ENCODE data around the gene ABHD12.

ABHD12 gene

GRCh38 chr20:25293507-25293906 lies 97.1 kb downstream of the ABHD12 start:
- TF ChIP-seq JUND (IDR thresholded peaks at IDR 0.05; ENCODE audit: low read depth) = no peak
- in situ Hi-C loops (cut with HindIII; ENCODE audit: low pct_unique_long_range_greater_than_20kb, low sequenced_read_pairs) = no loop called here
- no peak for DNase-seq (ENCODE audit: low read depth in 1 of 2, low spot score in 1 of 2)

GRCh38 chr20:25292176-25292891 lies 98.3 kb downstream of the ABHD12 start:
- TF ChIP-seq JUND (IDR thresholded peaks at IDR 0.05; ENCODE audit: low read depth) = no peak
- in situ Hi-C loops (cut with HindIII; ENCODE audit: low pct_unique_long_range_greater_than_20kb, low sequenced_read_pairs) = no loop called here
- DNase-seq (ENCODE audit: low read depth in 1 of 2, low spot score in 1 of 2) = no peak

DNA sequence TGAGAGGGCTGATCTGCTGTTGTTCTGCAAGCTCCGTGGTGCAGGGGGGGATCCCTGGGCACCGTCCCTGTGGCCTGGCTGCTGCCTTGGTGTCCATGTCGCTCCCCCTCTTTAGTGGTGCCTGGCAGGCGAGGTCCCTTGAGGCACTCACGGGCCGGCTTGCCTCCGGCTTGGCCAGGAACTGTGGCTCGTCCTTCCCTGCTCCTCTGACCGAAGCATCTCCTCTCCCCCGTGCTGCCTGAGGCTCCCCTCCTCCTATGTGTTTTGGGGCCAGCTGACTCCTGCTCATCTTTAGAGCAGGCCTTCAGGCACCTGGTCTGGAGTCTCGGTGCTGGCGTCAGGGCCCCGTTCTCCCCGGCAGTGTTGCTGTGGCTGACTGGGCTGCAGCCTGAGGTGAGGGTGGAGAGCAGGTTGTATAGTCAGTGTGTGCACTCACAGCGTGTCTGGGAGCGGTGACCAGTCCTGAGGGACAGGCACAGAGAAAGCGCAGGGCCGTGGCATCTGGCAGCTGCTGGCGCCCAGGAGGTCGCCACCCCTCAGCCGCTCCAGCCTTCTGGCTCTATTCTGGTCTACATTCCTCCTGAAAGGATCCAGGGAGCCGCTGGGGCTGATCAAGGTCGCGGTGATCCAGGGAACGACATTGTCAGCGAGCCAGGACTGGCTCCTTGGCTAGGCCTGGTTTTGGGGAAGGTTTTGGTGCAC lies 99.1 kb downstream of the ABHD12 start:
- in situ Hi-C loops (cut with HindIII; ENCODE audit: low pct_unique_long_range_greater_than_20kb, low sequenced_read_pairs) = no loop called here
- no peak for TF ChIP-seq JUND (IDR thresholded peaks at IDR 0.05; ENCODE audit: low read depth)
- no peak for DNase-seq (ENCODE audit: low read depth in 1 of 2, low spot score in 1 of 2)

GRCh38 chr20:25290646-25291431 lies 99.8 kb downstream of the ABHD12 start:
- in situ Hi-C loops (cut with HindIII; ENCODE audit: low pct_unique_long_range_greater_than_20kb, low sequenced_read_pairs) = no loop called here
- no peak for TF ChIP-seq JUND (IDR thresholded peaks at IDR 0.05; ENCODE audit: low read depth)
- no peak for DNase-seq (ENCODE audit: low read depth in 1 of 2, low spot score in 1 of 2)

DNA sequence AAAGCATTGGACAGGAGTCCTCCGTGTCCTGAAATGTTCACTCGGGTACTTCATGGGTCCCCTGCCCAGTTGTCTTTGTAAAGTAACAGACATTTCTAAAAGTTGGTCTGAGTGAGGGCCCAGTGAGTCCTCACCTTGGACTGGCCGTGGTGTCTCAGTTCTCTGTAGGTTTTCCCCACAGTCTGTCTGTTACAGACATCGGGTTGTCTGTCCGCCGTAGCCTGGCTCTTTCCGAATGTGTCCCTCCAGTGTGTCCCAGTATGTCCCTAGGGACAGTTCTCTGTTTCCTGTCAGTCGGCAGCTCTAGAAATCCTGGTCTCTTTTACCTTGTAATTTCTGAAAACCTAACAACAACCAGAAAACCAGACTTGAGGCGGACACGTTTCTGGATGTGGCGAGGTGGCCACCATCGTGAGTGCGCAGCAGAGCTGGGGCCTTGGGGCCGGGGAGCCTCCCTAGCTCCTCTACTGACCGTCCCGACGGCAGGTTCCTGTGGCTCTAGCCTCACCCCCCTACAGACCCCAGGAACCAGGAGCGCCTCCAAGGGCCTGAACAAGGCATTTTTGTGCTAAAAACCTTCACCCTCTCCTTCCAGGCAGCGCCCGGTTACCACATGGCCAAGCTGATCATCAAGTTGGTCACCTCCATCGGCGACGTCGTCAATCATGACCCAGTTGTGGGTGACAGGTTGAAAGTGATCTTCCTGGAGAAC lies 100.6 kb downstream of the ABHD12 start:
- in situ Hi-C loops (cut with HindIII; ENCODE audit: low pct_unique_long_range_greater_than_20kb, low sequenced_read_pairs) = no loop called here
- TF ChIP-seq JUND (IDR thresholded peaks at IDR 0.05; ENCODE audit: low read depth) = no peak
- DNase-seq (ENCODE audit: low read depth in 1 of 2, low spot score in 1 of 2) = no peak

GRCh38 chr20:25288291-25289181 lies 102.1 kb downstream of the ABHD12 start:
- DNase-seq (ENCODE audit: low read depth in 1 of 2, low spot score in 1 of 2) = no peak
- in situ Hi-C loops (cut with HindIII; ENCODE audit: low pct_unique_long_range_greater_than_20kb, low sequenced_read_pairs) = no loop called here
- no peak for TF ChIP-seq JUND (IDR thresholded peaks at IDR 0.05; ENCODE audit: low read depth)

DNA sequence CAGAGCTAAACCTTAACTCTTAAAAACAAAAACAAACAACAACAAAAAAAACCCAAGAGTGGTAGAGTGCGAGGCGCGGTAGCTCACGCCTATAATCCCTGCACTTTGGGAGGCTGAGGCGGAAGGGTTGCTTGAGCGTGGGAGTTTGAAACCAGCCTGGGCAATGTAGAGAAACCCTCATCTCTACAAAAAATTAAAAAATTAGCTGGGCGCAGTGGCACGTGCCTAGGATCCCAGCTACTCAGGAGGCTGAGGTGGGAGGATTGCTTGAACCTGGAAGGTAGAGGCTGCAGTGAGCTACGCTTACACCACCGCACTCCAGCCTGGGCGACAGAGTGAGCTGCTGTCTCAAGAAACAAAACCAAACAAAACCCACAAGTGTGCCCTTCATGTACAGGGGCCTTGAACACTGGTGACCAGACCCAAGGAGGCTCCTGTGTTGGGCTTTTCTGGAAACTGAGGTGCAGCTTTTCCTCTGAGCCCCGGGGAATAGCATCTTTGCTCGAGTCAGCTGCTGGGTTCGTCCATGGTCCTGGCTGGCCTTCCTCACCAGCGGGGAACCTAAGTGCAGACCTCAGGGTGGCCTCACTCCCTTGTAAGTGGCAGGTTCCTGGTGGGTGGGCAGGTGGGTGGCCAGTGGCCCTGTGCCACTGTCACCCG lies 102.9 kb downstream of the ABHD12 start:
- no peak for TF ChIP-seq JUND (IDR thresholded peaks at IDR 0.05; ENCODE audit: low read depth)
- in situ Hi-C loops (cut with HindIII; ENCODE audit: low pct_unique_long_range_greater_than_20kb, low sequenced_read_pairs) = no loop called here
- no peak for DNase-seq (ENCODE audit: low read depth in 1 of 2, low spot score in 1 of 2)

DNA sequence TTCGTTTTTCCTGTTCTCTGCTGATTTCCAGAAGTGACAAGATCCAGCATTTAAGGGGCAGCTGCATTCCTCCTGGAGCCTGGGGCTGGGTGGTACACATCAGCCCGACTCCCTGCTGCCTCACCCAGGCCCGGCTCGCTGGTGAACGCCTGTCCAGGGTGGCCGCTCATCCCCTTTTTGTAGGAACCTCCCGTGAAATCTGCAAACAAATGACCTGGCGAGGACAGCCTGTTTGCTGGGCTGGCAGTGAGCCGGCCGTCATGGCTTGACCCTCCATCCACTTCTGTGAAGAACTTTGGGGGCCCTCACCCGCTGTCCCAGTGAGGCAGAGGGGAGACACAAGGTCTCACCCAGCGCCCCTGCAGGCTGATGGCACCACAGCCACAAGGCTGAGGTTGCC lies 103.7 kb downstream of the ABHD12 start:
- no peak for DNase-seq (ENCODE audit: low read depth in 1 of 2, low spot score in 1 of 2)
- no peak for TF ChIP-seq JUND (IDR thresholded peaks at IDR 0.05; ENCODE audit: low read depth)
- in situ Hi-C loops (cut with HindIII; ENCODE audit: low pct_unique_long_range_greater_than_20kb, low sequenced_read_pairs) = no loop called here

DNA sequence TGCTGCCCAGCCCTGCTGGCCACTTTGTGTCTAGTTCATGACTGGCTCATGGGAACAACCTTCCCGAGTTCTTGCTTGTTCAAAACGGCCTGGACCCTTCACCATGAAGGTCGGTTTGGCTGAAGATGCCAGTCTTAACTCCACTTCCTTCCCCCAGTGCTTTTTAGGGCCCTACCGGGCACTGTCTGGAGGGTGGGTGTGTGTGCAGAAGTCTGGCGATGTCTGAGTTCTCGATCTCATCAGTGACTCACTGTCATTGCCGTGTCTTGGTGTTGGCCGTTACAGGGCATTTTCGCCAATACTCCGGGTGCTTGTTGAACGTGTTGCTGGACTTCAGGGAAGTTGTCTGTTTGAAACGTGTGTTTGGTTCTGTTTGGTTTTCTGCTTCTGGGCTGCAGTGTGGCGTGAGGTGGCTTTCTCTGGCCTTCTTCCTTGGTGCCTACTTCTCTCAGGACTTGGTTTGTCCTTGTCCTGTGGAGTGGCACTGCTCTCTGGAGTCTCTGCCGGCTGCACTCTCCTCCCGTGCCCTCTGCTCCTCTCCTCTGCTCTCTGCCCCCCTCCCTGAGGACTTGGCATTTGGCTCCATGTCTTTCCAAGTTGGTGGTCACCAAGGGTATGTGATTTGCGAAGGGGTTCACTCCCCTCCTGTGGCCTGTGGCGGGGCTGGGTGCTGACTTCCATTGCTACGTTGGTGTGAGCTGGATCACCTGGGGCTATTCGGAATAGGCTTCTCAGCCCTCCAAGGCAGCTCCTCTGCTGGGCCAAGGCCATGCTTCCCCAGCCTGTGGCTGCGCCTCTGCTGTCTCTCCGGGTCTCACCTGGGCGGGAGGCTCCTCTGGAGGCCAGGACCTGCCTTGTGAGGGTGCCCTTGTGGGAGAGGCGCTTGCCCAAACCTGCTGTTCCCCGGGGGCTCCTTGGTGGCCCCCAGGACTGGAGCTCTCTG lies 104.5 kb downstream of the ABHD12 start:
- in situ Hi-C loops (cut with HindIII; ENCODE audit: low pct_unique_long_range_greater_than_20kb, low sequenced_read_pairs) = no loop called here
- DNase-seq (ENCODE audit: low read depth in 1 of 2, low spot score in 1 of 2) = no peak
- TF ChIP-seq JUND (IDR thresholded peaks at IDR 0.05; ENCODE audit: low read depth) = no peak

GRCh38 chr20:25285091-25285647 lies 105.5 kb downstream of the ABHD12 start:
- no peak for DNase-seq (ENCODE audit: low read depth in 1 of 2, low spot score in 1 of 2)
- TF ChIP-seq JUND (IDR thresholded peaks at IDR 0.05; ENCODE audit: low read depth) = no peak
- in situ Hi-C loops (cut with HindIII; ENCODE audit: low pct_unique_long_range_greater_than_20kb, low sequenced_read_pairs) = no loop called here
